Right lung (tissue), 5 donors: Measurements from ENCODE around the gene PGA5. TPM values are rescaled to one million over a fixed set of nuclear protein-coding genes. Genes with fewer than 3 reads are reported as not detected.

Experiments used
- DNase-seq, 2 donors: peaks; one replicate each; pipeline ENCODE4 v3.0.0-alpha.2; 2013
- polyA plus RNA-seq, 5 donors: library from polyadenylated mRNA; unstranded; fragments of 120-200 nt; gene quantifications; one replicate each; pipeline versions ENCODE4 v1.2.1 to v1.2.3, GENCODE V29; 2013; ENCODE audit warnings: inconsistent platforms in 1 of 5, low replicate concordance in 1 of 5; ENCODE audit not compliant: insufficient read length in 5 of 5, insufficient read depth in 1 of 5

PGA5 gene
- polyA plus RNA-seq, 5 donors, result 0.16 to 0.53 (median 0.37) TPM; not detected in 2

DNA sequence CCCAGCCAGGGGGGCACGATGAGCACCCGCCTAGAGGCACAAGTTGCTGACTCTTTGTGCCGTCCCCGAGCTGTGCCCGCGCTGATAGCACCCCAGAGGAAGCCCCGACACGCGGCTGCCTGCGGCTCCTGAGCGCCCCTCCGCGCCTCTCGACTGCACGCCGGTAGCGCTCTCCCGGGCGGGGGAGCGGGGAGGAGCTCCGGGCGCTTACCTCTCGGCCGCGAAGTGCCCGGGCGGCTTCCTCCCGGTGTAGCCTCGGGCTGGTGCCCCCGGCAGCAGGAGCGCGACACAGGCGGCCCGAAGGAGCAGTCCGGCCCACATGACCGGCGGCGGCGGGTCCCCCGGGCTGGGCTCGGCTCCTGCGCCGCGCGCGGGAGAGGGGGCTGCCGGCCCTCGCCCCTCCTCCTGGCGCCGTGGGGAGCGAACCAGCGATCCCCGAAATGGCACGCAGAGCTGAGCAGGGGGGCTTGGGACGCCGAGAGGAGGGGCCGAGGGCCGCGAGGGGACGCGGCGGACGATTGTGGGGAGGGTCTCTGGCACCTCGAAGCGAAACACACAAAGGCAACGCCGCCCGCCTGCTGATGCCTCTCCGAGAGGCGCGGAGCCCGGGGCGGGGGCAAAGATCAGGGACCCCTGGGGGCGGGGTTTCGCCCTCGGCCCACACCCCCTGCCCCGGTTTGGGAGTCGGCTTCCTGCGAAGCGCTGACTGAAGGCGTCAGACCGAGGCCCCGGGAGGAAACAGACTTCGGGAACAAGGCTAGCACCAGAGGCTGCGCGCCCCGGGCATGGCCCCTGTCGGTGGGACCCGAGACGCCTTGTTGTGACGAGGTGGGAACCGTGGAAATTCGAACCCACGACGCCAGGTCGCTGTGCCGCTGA, 54.0 kb downstream of the PGA5 start, which contains the start of gene VWCE:
TSS of gene VWCE (minus strand) at position 600 of the 879 bp plus-strand sequence. CDS start at position 321, 279 bp downstream.
- DNase-seq, result peak; percentile 52 to 56

DNA sequence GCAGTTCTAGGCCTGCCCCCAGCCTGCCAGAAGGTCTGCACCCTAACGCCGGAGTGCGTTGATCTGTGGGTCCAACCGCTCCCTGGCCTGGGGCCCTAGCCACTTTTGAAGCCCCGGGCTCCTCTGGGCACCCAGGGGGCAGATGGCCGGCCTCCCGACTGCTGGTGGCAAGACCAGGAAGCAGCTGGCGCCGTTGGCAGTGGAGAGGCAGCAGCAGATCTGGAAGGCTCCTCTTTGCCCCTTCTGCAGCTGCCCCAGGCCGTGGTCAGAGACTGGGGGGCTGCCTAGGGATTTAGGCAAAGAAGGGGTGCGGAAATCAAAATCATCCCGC, 54.6 kb downstream of the PGA5 start:
- no peak for DNase-seq

- DNase-seq, result no peak
Measured at GRCh38 chr11:61297341-61297740, 56.4 kb downstream of the PGA5 start.

DNA sequence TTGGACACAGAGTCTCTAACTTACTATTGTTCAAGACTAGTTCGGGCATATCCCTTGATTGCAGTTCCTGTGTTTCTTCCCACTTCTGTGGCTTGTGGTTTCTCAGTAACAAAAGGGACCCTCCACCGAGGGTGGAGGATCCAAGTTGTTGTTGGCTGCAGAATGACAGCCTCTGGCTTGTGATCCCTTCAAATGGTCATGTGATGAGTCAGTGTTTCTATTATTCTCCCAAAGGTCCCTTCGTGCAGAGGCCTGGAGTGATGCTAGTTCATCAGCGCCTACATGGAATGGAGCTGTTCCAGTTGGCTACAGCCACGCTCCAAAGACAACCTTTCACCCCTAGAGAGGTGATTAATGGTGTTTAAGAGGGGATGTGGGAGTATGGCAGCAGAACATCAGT, 56.8 kb downstream of the PGA5 start:
- no peak for DNase-seq

DNA sequence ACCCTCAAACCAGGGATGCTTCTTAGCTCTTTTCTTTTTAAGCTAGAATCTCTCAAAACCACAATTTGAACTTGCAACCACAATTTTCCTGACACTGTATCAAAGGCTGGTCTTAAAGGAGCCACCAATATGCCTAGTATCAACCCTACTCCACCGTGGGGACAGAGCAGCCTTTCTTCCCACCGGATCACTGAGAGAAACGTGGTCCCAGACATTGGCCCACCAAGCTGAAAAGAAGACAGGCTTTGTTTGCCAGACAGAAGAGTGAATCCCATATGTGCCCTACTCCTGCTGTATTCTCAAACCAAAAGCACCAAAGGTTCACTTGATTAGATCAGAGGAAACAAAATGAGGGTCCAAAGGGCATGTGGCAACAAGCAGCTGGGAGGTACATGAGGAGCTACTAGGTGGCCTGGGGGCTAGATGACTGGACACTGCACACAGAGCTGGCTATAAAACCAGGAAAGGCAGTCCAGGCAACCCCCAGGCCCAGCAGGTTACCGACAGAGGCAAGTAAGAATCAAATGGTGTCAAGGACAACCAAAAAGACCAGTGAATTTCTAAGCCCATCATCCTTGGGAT, 57.8 kb downstream of the PGA5 start:
- no peak for DNase-seq

Other genes starting within 250 kb of the PGA5 start
- gene CD5, start 138.7 kb upstream of the PGA5 start, polyA plus RNA-seq, result under 1 TPM; 0.14 to 0.35 (median 0.23) TPM
- gene VPS37C, start 79.7 kb upstream of the PGA5 start, polyA plus RNA-seq, result 10 to 100 TPM; 12.3 to 19.7 (median 15.6) TPM
- gene PGA3, start 37.7 kb upstream of the PGA5 start, polyA plus RNA-seq, result under 1 TPM; 0.10 to 0.26 (median 0.13) TPM
- 1 to 10 TPM in 1 of 5 donors, under 1 TPM in 4; 0.18 to 1.3 (median 0.67) TPM for gene PGA4, start 18.8 kb upstream of the PGA5 start, polyA plus RNA-seq
- 1 to 10 TPM in 4 of 5 donors, under 1 TPM in 1; 0.94 to 2.3 (median 1.8) TPM for gene VWCE, start 54.1 kb downstream of the PGA5 start, polyA plus RNA-seq
- gene DDB1, start 91.9 kb downstream of the PGA5 start, polyA plus RNA-seq, result 100 to 1,000 TPM; 164 to 194 (median 176) TPM
- gene TKFC, start 92.1 kb downstream of the PGA5 start, polyA plus RNA-seq, result 10 to 100 TPM; 24.2 to 37.4 (median 35.4) TPM
- 10 to 100 TPM; 27.1 to 40.0 (median 33.6) TPM for gene CYB561A3, start 120.7 kb downstream of the PGA5 start, polyA plus RNA-seq
- 10 to 100 TPM; 42.7 to 56.1 (median 48.8) TPM for gene TMEM138, start 121.2 kb downstream of the PGA5 start, polyA plus RNA-seq
- gene TMEM216, start 151.4 kb downstream of the PGA5 start, polyA plus RNA-seq, result 10 to 100 TPM; 31.1 to 37.9 (median 35.0) TPM
- 100 to 1,000 TPM in 4 of 5 donors, 10 to 100 TPM in 1; 97.9 to 126 (median 112) TPM for gene CPSF7, start 188.8 kb downstream of the PGA5 start, polyA plus RNA-seq
- gene SDHAF2, start 188.9 kb downstream of the PGA5 start, polyA plus RNA-seq, result 10 to 100 TPM; 35.7 to 46.9 (median 40.3) TPM